ENCODE data around the gene TPCN2. TPM values are rescaled to one million over a fixed set of nuclear protein-coding genes. Genes with fewer than 3 reads are reported as not detected.

TPCN2 gene
- total and polyA plus RNA-seq, 5 experiments from 2014 or later, result 3.8 to 27.2 (median 6.3) TPM

DNA sequence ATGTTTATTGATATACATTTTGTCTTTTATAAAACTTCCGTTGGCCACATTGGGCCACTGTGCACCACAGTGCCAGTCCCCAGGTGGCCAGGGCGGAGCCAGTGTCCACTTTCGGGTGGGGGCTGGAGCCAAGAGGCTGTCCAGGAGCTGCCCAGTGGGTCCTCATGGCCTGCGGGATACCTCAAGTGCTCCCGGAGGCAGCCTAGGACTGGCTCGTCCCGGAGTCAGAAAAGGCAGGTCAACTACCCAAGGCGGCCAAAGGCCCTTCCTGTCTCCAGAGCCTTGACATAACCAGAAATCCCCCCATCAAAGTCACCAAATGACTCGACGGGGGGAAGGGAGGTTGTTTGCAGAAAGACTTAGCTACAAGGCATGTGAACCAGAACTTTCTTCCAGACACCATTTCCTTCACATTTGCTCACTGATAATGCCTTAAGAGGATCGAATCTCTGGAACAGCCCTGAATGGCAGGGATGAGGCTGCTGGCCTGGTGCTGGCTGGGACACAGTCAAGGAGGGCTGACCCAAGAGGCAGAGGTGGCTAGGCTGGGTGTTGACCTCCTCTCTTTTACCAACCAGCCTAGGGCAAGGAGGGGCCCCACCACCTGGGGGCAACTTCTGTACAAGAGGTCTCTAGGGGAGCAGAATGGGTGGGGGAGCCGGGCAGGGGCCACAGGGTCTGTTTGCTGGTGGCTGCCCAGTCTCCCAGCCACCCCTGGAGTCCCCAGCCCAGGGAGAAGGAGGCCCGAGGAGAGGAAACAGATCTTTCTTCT is 44.1 kb upstream of the TPCN2 start:
- Mint-ChIP-seq H3K4me1 (peaks cover 0 to 3% (median 0%) of the 10 kb centered on the region in 4 donors), H3K27me3 (peaks cover 0 to 30% (median 17%) of the 10 kb centered on the region in 5 donors), H3K4me3 (no peak overlapping the region), H3K27ac (no peak overlapping the region), H3K9me3 (no peaks in the 10 kb centered on the region), H3K36me3 (no peaks in the 10 kb centered on the region)
- ATAC-seq (no peak), DNase-seq (peak in 1 of 10 donors; percentile 60)
- POLR2A ChIA-PET, result no interaction called here

DNA sequence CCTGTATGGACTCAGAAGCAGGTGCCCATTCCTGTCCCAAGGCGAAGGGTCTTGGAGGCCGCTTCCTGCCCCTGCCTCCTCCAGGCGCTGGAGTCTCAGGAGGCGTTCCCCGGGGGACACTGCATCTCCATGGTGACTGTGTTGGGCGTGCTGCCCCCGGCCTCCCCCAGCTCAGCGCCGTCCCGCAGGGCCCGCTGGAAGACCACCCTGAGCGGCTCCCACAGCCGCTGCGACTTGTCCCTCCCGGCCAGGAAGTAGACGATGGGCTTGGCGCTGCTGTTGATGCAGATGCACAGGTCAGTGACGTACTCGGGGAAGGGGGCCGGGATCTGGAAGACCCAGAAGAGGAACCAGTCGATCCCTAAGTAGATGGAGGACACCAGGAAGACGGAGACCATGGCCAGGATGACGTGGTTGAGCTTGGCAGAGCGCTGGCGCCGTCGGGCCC is 43.5 kb upstream of the TPCN2 start:
- Mint-ChIP-seq H3K36me3 (no peaks in the 10 kb centered on the region), H3K4me3 (no peak overlapping the region), H3K9me3 (no peaks in the 10 kb centered on the region), H3K27me3 (peaks cover 0 to 30% (median 17%) of the 10 kb centered on the region in 5 donors), H3K4me1 (peaks cover 0 to 3% (median under 1%) of the 10 kb centered on the region in 4 donors), H3K27ac (peak overlapping the region in 2 of 10 donors; percentile 9 to 67)
- ATAC-seq, result no peak
- POLR2A ChIA-PET, result no interaction called here
- peak in 1 of 10 donors; percentile 60 for DNase-seq

DNA sequence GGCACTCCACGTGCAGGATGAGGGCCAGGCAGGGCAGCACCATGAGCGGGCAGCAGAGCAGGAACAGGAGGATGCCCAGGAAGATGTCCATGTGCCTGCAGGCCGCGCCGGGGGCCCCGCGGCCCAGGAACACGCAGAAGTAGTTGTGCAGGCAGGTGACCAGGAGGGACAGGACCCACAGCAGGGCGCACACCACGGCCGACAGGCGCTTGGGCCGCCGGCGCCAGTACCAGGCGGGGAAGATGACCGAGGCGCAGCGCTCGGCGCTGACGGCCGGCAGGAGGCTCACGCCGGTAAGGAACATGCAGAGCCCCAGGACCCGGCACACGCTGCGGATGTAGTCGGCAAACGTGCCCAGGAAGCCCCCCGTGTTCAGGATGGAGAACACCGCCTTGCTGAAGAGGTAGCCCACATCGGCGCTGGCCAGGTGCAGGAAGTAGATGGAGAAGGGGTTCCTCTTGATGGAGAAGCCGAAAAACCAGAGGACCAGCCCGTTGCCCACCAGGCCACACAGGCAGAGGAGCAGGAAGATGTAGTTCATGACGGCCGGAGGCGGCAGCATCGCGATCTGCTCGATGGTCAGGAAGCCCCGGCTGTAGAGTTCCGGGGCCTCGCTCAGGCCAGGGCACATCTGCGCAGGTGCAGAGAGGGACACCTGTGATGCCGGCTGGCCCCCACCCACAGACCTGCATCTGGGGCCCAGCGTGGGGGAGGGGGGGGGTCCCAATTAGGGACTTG is 42.9 kb upstream of the TPCN2 start:
- Mint-ChIP-seq H3K4me1 (peaks cover 0 to 3% (median under 1%) of the 10 kb centered on the region in 4 donors), H3K27ac (peak overlapping the region in 1 of 10 donors; percentile 67), H3K9me3 (no peaks in the 10 kb centered on the region), H3K27me3 (peaks cover 0 to 32% (median 17%) of the 10 kb centered on the region in 5 donors), H3K36me3 (no peaks in the 10 kb centered on the region), H3K4me3 (no peak overlapping the region)
- ATAC-seq, result no peak
- POLR2A ChIA-PET, result no interaction called here
- no peak for DNase-seq

DNA sequence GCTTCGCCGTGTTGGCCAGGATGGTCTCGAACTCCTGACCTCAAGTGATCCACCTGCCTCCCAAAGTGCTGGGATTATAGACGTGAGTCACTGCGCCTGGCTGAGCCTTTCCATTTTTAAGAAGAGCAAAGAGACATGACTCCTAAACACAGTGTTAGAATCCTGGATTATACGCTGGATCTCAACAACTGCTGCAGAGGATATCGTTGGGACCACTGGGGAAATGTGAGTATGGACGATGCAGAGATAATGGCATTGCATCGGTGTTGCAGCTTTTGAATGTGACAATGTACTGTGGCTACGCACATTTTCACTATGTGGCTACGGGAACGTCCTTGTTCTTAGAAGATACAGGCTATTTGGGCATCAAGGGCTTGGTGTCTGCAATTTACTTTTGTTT is 41.9 kb upstream of the TPCN2 start:
- Mint-ChIP-seq H3K4me1 (peaks cover 4 to 6% (median 6%) of the 10 kb centered on the region in 4 donors), H3K27ac (no peak overlapping the region), H3K36me3 (no peaks in the 10 kb centered on the region), H3K27me3 (peaks cover 5 to 38% (median 23%) of the 10 kb centered on the region in 5 donors), H3K4me3 (no peak overlapping the region), H3K9me3 (no peaks in the 10 kb centered on the region)
- POLR2A ChIA-PET, result interaction anchor here (0.7 kb wide), 1 partner anchor 14 kb away, joined by 9 read pairs; no protein-coding TSS in a partner anchor
- ATAC-seq (no peak), DNase-seq (no peak)

DNA sequence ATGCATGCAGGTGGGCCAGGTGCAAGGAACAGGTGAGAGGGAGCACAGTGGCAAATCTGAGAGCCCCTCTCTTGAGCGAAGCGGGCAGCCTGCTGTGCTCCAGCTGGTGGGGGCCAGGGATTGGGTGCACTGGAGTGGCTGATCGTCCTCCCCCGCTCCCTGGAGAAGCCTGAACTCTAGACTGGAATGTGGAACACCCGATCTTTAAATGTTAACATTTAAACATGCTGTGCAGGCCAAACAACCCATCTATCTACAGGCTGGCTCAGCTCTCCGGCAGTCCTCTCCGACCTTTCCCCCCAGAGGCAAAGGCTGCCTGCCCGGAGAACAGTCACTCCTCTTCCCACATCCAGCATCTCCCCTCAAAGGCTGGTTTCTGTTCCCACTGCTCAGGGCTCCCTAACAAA is 40.8 kb upstream of the TPCN2 start:
- ATAC-seq (no peak), DNase-seq (no peak)
- Mint-ChIP-seq H3K4me1 (peaks cover 6 to 9% (median 8%) of the 10 kb centered on the region in 4 donors), H3K27ac (peak overlapping the region in 1 of 10 donors; percentile 2), H3K4me3 (no peak overlapping the region), H3K36me3 (no peaks in the 10 kb centered on the region), H3K27me3 (peaks cover 8 to 46% (median 30%) of the 10 kb centered on the region in 5 donors), H3K9me3 (no peaks in the 10 kb centered on the region)
- POLR2A ChIA-PET, result no interaction called here

DNA sequence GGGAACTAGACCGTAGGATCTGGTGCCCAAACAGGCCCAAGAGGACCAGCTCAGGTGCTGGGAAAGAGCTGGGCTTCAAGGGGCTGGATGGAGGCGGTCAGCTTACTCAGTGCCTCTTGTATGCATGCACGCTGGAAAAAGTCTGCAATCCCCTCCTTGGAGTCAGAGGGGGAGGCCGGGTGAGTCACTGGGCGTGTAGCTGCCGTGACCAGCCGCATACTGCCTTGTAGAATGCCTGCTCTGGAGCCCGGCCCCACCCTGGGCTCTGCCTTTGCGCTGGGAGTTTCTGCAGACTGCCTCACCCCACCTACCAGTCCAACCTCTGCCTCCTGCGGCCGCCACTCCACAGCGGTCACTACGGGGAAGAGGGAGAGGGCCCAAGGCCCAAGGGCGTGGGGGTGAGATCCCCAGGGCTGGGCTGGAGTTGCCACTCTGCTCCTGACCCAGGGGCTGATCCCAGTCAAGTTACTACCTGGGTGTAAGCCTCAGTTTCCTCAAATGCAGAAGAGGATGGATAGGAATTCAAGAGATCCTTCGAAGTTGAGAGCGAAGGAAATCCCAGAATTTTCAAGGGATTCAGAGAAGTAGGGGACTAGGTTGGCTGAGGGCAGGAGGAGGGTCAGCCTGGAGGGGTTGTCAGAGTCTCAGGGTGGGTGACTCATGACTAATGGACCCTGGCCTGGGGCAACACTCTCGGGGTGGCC is 39.8 kb upstream of the TPCN2 start:
- H3K9me3 Mint-ChIP-seq, result no peaks in the 10 kb centered on the region
- POLR2A ChIA-PET, result no interaction called here
- H3K36me3 Mint-ChIP-seq, result no peaks in the 10 kb centered on the region
- H3K27me3 Mint-ChIP-seq, result peaks cover 8 to 49% (median 28%) of the 10 kb centered on the region in 5 donors
- peaks cover 6 to 9% (median 8%) of the 10 kb centered on the region in 4 donors for H3K4me1 Mint-ChIP-seq
- peak overlapping the region in 1 of 10 donors; percentile 22 for H3K4me3 Mint-ChIP-seq
- H3K27ac Mint-ChIP-seq, result peak overlapping the region in 1 of 10 donors; percentile 33
- ATAC-seq (no peak), DNase-seq (no peak)

DNA sequence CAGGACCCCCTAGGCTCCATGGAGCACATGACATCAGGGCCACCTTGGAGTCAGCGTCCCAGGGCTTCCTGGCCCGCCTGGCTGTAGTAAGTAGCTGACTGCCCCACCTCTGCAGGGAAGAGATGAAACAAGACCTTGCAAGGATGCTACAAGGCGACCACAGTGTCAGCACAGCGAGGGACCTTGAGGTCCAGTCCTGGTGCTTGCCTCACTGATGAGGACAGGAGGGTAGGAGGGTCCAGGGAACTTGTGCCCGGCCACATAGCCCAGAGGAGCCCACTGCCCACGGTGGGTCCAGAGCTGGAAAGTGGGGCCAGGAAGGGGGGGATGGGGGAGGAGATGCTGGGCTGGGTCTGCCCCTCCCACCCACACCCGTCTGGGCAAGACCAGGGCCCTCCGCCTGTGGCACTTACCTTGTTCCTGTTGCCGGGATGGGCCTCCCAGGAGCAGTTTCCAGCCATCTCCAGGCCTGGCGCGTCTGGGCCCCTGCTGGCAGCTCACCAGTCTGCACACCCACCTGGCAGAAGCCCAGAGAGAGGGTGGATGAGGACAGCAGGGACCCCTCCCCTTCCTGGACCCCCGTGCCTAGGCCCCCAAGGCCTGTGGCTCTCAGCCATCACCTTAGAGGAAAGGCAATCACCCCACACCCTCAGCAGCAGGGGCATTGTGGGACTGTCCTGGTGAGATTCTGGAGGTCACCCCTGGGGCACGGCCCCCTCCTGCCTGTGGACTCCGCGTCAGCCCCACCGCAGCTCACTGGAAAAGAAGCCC is 39.1 kb upstream of the TPCN2 start:
- peaks cover 8 to 56% (median 26%) of the 10 kb centered on the region in 5 donors for H3K27me3 Mint-ChIP-seq
- no peaks in the 10 kb centered on the region for H3K9me3 Mint-ChIP-seq
- DNase-seq (peak in 1 of 10 donors; percentile 38), ATAC-seq (no peak)
- no peaks in the 10 kb centered on the region for H3K36me3 Mint-ChIP-seq
- H3K4me3 Mint-ChIP-seq, result no peak overlapping the region
- no peak overlapping the region for H3K27ac Mint-ChIP-seq
- peaks cover 6 to 9% (median 8%) of the 10 kb centered on the region in 4 donors for H3K4me1 Mint-ChIP-seq
- POLR2A ChIA-PET, result no interaction called here

DNA sequence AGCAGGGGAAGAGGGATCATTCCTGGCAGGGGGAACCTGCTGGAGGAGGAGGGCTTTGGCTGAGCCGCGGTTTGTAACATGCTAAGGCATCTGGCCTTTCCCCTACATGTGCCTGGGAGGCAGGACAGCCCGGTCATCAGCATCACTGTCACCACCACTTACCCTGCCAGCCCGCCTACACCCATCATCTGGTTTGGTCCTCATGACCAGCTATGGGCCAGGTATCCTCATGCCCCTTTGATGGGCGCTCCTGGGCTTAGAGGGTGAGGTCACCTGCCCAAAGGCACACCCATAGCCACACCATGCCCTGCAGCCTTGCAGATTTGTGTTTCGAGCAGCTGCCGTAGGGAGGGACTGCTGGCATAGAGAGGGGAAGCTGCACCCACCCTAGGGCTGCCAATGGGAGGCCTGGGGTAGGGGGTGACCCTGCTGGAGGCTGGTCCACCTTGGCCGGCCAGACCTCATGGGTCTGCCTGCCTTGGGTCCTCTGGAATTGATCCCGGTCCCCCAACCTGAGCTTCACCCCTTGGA is 38.3 kb upstream of the TPCN2 start:
- H3K4me3 Mint-ChIP-seq, result no peak overlapping the region
- H3K27ac Mint-ChIP-seq, result no peak overlapping the region
- DNase-seq, result no peak
- H3K36me3 Mint-ChIP-seq, result no peaks in the 10 kb centered on the region
- H3K27me3 Mint-ChIP-seq, result peaks cover 10 to 55% (median 22%) of the 10 kb centered on the region in 5 donors
- no peaks in the 10 kb centered on the region for H3K9me3 Mint-ChIP-seq
- ATAC-seq, result no peak
- POLR2A ChIA-PET, result interaction anchor here (0.6 kb wide), 1 partner anchor 28 kb away, joined by 3 read pairs; no protein-coding TSS in a partner anchor
- H3K4me1 Mint-ChIP-seq, result peaks cover 4 to 9% (median 8%) of the 10 kb centered on the region in 4 donors

DNA sequence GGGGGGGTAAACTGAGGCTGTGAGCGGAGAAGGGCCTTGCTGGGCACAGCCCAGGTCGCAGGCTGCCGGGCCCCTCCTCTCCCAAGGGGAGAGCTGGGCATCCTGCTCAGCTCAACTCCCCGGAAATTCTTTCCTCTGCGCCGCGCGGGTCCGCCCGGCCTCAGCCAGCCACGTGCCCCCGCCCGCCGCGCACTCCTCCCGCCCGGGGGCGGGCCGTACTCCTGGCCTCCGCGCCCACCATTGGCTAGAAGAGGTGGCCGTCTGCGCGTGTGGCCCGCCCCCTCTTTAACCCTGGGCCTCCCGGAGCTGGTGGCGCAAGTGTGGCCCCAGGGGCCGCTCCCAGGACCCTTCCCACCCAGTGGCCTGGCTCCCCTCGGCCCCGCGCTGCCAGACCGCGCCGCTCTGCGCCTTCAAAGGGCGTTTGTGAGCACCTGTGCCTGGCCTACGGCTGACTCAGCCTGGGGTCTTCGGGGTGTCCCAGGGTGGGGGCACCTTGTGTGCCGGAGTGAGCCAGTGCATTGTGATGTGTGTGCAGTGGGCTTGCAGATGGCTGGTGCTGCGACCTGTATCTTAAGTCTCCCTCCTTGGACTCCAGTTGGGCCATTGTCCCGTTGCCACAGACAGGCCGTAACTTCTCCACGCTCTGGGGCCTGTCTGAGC is 37.6 kb upstream of the TPCN2 start:
- DNase-seq, result peak in 2 of 10 donors; percentile 7 to 52

DNA sequence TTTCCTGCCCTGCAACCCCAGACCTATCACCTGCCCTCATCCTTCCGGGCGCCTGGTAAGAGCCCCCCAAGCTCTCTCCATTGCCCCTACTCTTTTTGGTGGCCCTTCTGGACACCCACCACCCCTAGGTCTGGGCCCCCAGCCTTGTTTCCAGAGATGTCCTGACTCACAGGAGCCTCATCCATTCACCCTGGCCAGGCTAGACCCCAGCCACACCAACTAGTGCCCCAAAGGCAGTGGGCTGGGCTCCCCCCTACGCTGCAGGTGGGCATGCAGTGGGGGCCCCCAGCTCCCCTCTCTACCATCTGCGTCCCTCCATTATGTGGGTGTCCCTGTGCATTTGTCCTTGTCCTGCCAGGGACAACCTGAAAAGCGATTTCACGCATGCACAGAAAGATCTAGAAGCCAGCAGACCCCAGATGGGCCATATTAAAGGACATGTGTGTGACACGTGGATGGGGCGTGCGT is 37.1 kb upstream of the TPCN2 start:
- ATAC-seq, result no peak
- no peaks in the 10 kb centered on the region for H3K9me3 Mint-ChIP-seq
- H3K27ac Mint-ChIP-seq, result no peak overlapping the region
- H3K27me3 Mint-ChIP-seq, result peaks cover 10 to 48% (median 17%) of the 10 kb centered on the region in 5 donors
- peak overlapping the region in 4 of 10 donors; percentile 41 to 59 (median 48) for H3K4me3 Mint-ChIP-seq
- peak in 1 of 10 donors; percentile 57 for DNase-seq
- peaks cover 4 to 9% (median 8%) of the 10 kb centered on the region in 4 donors for H3K4me1 Mint-ChIP-seq
- POLR2A ChIA-PET, result interaction anchor here (1.2 kb wide), 1 partner anchor 55 kb away, joined by 3 read pairs; no protein-coding TSS in a partner anchor
- H3K36me3 Mint-ChIP-seq, result no peaks in the 10 kb centered on the region

More for the DNA sequence above, 37.6 kb upstream of the TPCN2 start:
- peak overlapping the region in 3 of 10 donors; percentile 41 to 59 (median 41) for H3K4me3 Mint-ChIP-seq
- H3K4me1 Mint-ChIP-seq, result peaks cover 4 to 9% (median 8%) of the 10 kb centered on the region in 4 donors
- H3K9me3 Mint-ChIP-seq, result no peaks in the 10 kb centered on the region
- POLR2A ChIA-PET, result interaction anchor here (0.6 kb wide), 1 partner anchor 27 kb away, joined by 3 read pairs; no protein-coding TSS in a partner anchor
- H3K27ac Mint-ChIP-seq, result no peak overlapping the region
- H3K36me3 Mint-ChIP-seq, result no peaks in the 10 kb centered on the region
- H3K27me3 Mint-ChIP-seq, result peaks cover 10 to 50% (median 17%) of the 10 kb centered on the region in 5 donors
- ATAC-seq, result peak; percentile 64 to 68

Data from naive thymus-derived CD8-positive, alpha-beta T cell (primary cell).